Gastrocnemius medialis (tissue), 4 donors: Measurements from ENCODE around the gene MADCAM1. TPM values are rescaled to one million over a fixed set of nuclear protein-coding genes. Genes with fewer than 3 reads are reported as not detected.

ENCODE experiments used
- ATAC-seq, 2 donors: fragments of 150-250 bp; one replicate each; pipeline ENCODE4 v1.9.1; 2016
- DNase-seq, 2 donors: peaks; one replicate each; pipeline ENCODE4 v3.0.0-alpha.2; 2019
- H3K27ac ChIP-seq, 4 donors: fragments of 200-600 bp; sonication (generic); 1 replicate in 1 of 4; 2 replicates in 3 of 4; pipeline ENCODE4 v1.5.1; 2016 to 2018; ENCODE audit warnings: mild to moderate bottlenecking in 2 of 4, moderate library complexity in 1 of 4
- H3K27me3 ChIP-seq, 3 donors: fragments of 200-600 bp; sonication (generic) in 2 of 3; 1 replicate in 1 of 3; 2 replicates in 2 of 3; pipeline versions ENCODE4 v1.5.1 to v1.6.0; 2016 to 2019; ENCODE audit warnings: mild to moderate bottlenecking in 1 of 3, moderate library complexity in 1 of 3
- H3K36me3 ChIP-seq, 2 donors: fragments of 200-600 bp; sonication (generic) in 1 of 2; one replicate each; pipeline ENCODE4 v1.5.1; 2017 to 2018
- H3K4me1 ChIP-seq, 2 donors: fragments of 200-600 bp; sonication (generic) in 1 of 2; one replicate each; pipeline ENCODE4 v1.5.1; 2016 to 2017; ENCODE audit warnings: mild to moderate bottlenecking in 2 of 2
- H3K4me3 ChIP-seq, 4 donors: fragments of 200-600 bp; sonication (generic) in 3 of 4; 1 replicate in 1 of 4; 2 replicates in 3 of 4; pipeline ENCODE4 v1.5.1; 2016 to 2019; ENCODE audit warnings: mild to moderate bottlenecking in 2 of 4
- H3K9me3 ChIP-seq, 3 donors: fragments of 200-600 bp; sonication (generic) in 2 of 3; 1 replicate in 1 of 3; 2 replicates in 2 of 3; pipeline ENCODE4 v1.5.1; 2016 to 2019
- POLR2A ChIP-seq, 2 donors: fragments of 450-650 bp; IDR thresholded peaks; one replicate each; pipeline ENCODE4 v1.6.1; 2017; ENCODE audit warnings: antibody characterized with exemption in 2 of 2, mild to moderate bottlenecking in 2 of 2, moderate library complexity in 2 of 2
- in situ Hi-C, 4 donors: fragments of 200-750 bp; cut with MboI; loops; one replicate each; pipeline versions ENCODE4 v1.15.0 to v1.8.0; 2017; ENCODE audit warnings: low sequenced_read_pairs in 4 of 4
- intact Hi-C: fragments of 100-400 bp; cut with DNase I; formaldehyde crosslinking; loops from one replicate; pipeline ENCODE4 v1.15.1; 2023; ENCODE audit warnings: low total_unique reads
- total RNA-seq, 4 donors: library from RNA; depleted of rRNA; stranded (reverse); fragments of >200 nt; gene quantifications; one replicate each; pipeline versions ENCODE4 v1.1.0 to v1.2.3, GENCODE V29; 2016
- TF ChIP-seq, protein P1 (sequence below), 5 experiments: fragments of 450-650 bp in 3 of 5; fragments of 200-600 bp in 2 of 5; sonication (generic) in 2 of 5; IDR thresholded peaks in 4 of 5; conservative IDR thresholded peaks in 1 of 5; 1 replicate in 4 of 5; 2 replicates in 1 of 5; pipeline ENCODE4 v1.5.1; 2016 to 2019; ENCODE audit warnings: antibody characterized with exemption in 5 of 5, mild to moderate bottlenecking in 3 of 5, moderate library complexity in 3 of 5

MADCAM1 gene
- total RNA-seq, 4 donors from 2014 or later = 0.18 TPM; not detected in 3

DNA sequence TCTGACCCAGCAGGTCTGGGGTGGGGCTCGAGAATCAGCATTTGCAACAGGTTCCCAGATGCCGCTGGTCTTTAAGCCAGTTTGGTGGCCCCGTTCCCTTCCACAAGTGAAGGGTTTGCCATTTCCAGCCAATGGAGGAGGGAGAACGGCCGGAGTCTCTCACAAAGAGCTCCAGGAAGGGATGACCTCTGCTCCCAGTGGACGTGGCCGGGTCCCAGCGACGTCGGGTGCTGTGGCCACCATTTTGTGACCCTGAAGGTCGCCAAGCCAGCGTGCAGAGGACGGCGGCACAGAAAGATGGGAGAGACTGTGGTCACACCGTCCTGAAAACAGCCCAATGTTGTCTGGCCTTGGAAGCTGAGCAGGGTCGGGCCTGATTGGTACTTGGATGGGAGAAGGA, 43.5 kb upstream of the MADCAM1 start:
- ATAC-seq = no peak
- intact Hi-C loops = no loop called here

DNA sequence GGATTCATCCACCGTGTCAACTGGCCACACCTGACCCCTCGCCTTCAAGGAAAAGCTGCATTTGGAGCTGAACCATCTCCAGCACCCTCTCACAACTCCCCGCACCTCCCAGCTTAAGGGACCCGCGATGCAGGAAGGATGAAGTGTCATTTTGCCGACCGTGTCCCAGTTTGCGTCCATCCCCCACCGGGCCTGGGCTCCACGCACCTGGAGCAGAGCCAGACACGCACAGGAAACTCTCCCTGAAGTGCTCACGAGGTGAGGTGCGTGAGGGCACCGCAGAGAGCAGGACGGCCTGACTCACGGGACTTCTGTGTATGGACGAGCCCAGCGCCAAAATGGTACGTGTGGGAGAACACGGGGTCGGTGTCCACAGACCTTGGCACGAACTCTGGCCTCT, 42.7 kb upstream of the MADCAM1 start:
- Histone ChIP-seq H3K4me1 (no peaks in the 10 kb centered on the region), H3K4me3 (no peak overlapping the region), H3K9me3 (no peaks in the 10 kb centered on the region), H3K27ac (no peak overlapping the region), H3K27me3 (peaks cover 0 to under 1% (median 0%) of the 10 kb centered on the region in 3 donors), H3K36me3 (no peaks in the 10 kb centered on the region)
- in situ Hi-C loops = no loop called here
- no peak for ATAC-seq
- no peak for DNase-seq
- intact Hi-C loops = no loop called here
- TF ChIP-seq POLR2A (IDR thresholded peaks at IDR 0.05) = no peak
- TF ChIP-seq, protein P1, sequence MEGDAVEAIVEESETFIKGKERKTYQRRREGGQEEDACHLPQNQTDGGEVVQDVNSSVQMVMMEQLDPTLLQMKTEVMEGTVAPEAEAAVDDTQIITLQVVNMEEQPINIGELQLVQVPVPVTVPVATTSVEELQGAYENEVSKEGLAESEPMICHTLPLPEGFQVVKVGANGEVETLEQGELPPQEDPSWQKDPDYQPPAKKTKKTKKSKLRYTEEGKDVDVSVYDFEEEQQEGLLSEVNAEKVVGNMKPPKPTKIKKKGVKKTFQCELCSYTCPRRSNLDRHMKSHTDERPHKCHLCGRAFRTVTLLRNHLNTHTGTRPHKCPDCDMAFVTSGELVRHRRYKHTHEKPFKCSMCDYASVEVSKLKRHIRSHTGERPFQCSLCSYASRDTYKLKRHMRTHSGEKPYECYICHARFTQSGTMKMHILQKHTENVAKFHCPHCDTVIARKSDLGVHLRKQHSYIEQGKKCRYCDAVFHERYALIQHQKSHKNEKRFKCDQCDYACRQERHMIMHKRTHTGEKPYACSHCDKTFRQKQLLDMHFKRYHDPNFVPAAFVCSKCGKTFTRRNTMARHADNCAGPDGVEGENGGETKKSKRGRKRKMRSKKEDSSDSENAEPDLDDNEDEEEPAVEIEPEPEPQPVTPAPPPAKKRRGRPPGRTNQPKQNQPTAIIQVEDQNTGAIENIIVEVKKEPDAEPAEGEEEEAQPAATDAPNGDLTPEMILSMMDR (IDR thresholded peaks at IDR 0.05 in 4 of 5, conservative IDR thresholded peaks at IDR 0.05 in 1 of 5) = no peak

More for the DNA sequence above, 43.5 kb upstream of the MADCAM1 start:
- H3K9me3 ChIP-seq = no peaks in the 10 kb centered on the region
- H3K27me3 ChIP-seq = no peaks in the 10 kb centered on the region
- H3K27ac ChIP-seq = no peak overlapping the region
- in situ Hi-C loops = no loop called here
- TF ChIP-seq POLR2A (IDR thresholded peaks at IDR 0.05) = no peak
- TF ChIP-seq, protein P1 (IDR thresholded peaks at IDR 0.05 in 4 of 5, conservative IDR thresholded peaks at IDR 0.05 in 1 of 5) = no peak
- H3K4me1 ChIP-seq = no peaks in the 10 kb centered on the region
- no peaks in the 10 kb centered on the region for H3K36me3 ChIP-seq
- no peak overlapping the region for H3K4me3 ChIP-seq
- no peak for DNase-seq

DNA sequence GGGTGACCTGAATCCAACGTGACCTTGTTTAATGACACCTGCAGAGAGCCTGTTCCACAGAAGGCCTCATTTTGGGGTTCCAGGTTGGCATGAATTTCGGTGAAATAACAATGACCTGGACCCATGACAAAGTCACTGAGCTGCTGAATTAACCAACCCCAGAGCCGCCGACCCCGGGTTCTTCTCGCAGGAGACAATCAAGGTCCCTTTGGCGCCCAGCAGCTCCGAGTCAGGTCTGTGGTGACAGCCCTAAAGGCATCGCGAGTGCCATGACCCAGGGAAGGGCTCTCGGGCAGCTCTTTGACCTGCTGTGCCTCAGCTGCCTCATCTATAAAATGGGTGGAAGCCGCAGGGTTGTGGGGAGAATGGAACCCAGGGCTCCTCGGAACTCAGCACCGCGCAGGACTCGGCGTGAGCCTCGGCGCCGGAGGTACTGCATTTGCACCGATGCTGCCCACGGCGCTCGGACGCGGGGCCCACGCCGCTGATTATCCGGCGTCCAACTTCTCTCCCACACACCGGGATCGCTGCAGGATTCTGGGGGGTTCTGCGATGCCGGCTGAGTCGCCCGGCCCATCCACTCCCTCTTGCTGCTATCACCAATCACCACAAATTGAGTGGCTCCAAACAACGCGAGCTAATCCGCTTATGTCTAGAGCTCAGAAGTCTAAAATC, 41.1 kb upstream of the MADCAM1 start:
- DNase-seq (no peak), ATAC-seq (no peak)
- Histone ChIP-seq H3K4me1 (no peaks in the 10 kb centered on the region), H3K9me3 (no peaks in the 10 kb centered on the region), H3K36me3 (no peaks in the 10 kb centered on the region), H3K27me3 (peaks cover 0 to 10% (median 5%) of the 10 kb centered on the region in 3 donors), H3K27ac (no peak overlapping the region), H3K4me3 (no peak overlapping the region)
- intact Hi-C loops = no loop called here
- in situ Hi-C loops = no loop called here
- TF ChIP-seq, protein P1 (IDR thresholded peaks at IDR 0.05 in 4 of 5, conservative IDR thresholded peaks at IDR 0.05 in 1 of 5) = no peak
- TF ChIP-seq POLR2A (IDR thresholded peaks at IDR 0.05) = no peak

DNA sequence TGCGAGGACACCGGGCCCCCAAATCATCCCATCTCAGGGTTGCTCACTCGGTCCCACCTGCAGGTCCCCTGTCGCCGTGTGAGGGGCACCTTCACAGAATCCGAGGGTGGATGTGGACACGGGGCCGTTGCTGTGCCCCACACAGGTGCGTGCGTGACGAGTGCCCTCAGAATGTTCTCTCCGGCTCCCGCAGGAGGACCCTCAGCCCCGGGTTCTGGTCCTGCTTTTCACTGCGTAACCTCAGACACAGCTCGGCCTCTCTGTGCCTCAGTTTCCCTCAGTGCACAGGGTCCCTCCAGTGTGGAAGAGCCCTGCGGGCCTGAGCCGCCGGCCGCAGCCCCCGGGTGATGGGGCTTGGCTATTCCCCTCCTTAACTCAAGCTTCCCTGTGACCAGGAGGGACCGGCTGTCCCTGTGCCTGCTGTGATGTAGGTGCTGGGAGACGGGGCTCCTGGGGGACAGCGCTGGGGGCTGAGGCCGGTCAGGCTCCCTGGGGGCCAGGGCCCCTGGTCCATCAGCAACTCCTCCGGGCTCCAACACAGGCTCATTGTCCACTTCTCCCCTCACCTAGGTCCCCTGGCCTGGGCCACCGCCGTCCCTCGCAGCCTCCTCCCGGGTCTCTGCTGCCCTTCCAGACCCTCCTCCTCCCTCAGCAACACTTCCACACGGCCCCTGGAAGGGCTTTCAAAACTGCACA, 40.3 kb upstream of the MADCAM1 start:
- H3K36me3 ChIP-seq = no peaks in the 10 kb centered on the region
- no peak overlapping the region for H3K27ac ChIP-seq
- no peak for TF ChIP-seq POLR2A (IDR thresholded peaks at IDR 0.05)
- TF ChIP-seq, protein P1 (IDR thresholded peaks at IDR 0.05 in 4 of 5, conservative IDR thresholded peaks at IDR 0.05 in 1 of 5) = no peak
- DNase-seq (no peak), ATAC-seq (no peak)
- no peak overlapping the region for H3K4me3 ChIP-seq
- H3K4me1 ChIP-seq = peaks cover 0 to under 1% of the 10 kb centered on the region in 2 donors
- intact Hi-C loops = no loop called here
- peaks cover under 1 to 11% (median 5%) of the 10 kb centered on the region in 3 donors for H3K27me3 ChIP-seq
- H3K9me3 ChIP-seq = no peaks in the 10 kb centered on the region
- in situ Hi-C loops = no loop called here
